HEK293T (cell line): ENCODE data around the gene GABBR2.
"Not testable (repeated sequence)": the region's sequence is repeated elsewhere in the genome, so short reads cannot be mapped to it uniquely, and the experiment has no call there.

Source experiments
- CTCF ChIA-PET: fragments of 350-600 bp; formaldehyde crosslinking; extraction: SDS; loops from one replicate; lab custom pipeline; 2021; ENCODE audit warnings: antibody characterized with exemption, inconsistent platforms; lab: Yijun Ruan, JAX
- POLR2A ChIA-PET: fragments of 350-600 bp; formaldehyde crosslinking; extraction: SDS; loops from one replicate; lab custom pipeline; 2020; ENCODE audit warnings: antibody characterized with exemption, inconsistent platforms; lab: Yijun Ruan, JAX
- DNase-seq: peaks from one replicate; pipeline ENCODE4 v3.0.0; 2012; ENCODE audit warnings: mixed read lengths; ENCODE audit errors: extremely low spot score
- ARNT ChIP-seq: fragments of 450-650 bp; IDR thresholded peaks from 2 replicates; pipeline ENCODE4 v1.6.1; 2017; ENCODE audit warnings: mild to moderate bottlenecking
- BHLHE40 ChIP-seq: fragments of 450-650 bp; IDR thresholded peaks from 2 replicates; pipeline ENCODE4 v1.6.1; 2016; ENCODE audit warnings: mild to moderate bottlenecking, moderate library complexity, borderline replicate concordance
- CTBP1 ChIP-seq: fragments of 450-650 bp; IDR thresholded peaks from 2 replicates; pipeline ENCODE4 v1.6.1; 2016; ENCODE audit warnings: borderline replicate concordance
- ELF4 ChIP-seq: fragments of 450-650 bp; IDR thresholded peaks from 2 replicates; pipeline ENCODE4 v1.6.1; 2017; ENCODE audit warnings: antibody characterized with exemption
- FOXA1 ChIP-seq: fragments of 450-650 bp; IDR thresholded peaks from 2 replicates; pipeline ENCODE4 v1.6.1; 2016; ENCODE audit warnings: mild to moderate bottlenecking
- FOXK2 ChIP-seq: fragments of 450-650 bp; IDR thresholded peaks from 2 replicates; pipeline ENCODE4 v1.6.1; 2016; ENCODE audit warnings: mild to moderate bottlenecking
- FOXM1 ChIP-seq: fragments of 450-650 bp; IDR thresholded peaks from 2 replicates; pipeline ENCODE4 v1.6.1; 2017; ENCODE audit warnings: mild to moderate bottlenecking, borderline replicate concordance
- HDGF ChIP-seq: fragments of 450-650 bp; IDR thresholded peaks from 2 replicates; pipeline ENCODE4 v1.6.1; 2017; ENCODE audit warnings: antibody characterized with exemption, borderline replicate concordance
- L3MBTL2 ChIP-seq: fragments of 450-650 bp; conservative IDR thresholded peaks from 2 replicates; pipeline ENCODE4 v1.6.1; 2016; ENCODE audit warnings: mild to moderate bottlenecking
- LEF1 ChIP-seq: fragments of 450-650 bp; IDR thresholded peaks from 2 replicates; pipeline ENCODE4 v1.6.1; 2017; ENCODE audit warnings: mild to moderate bottlenecking, borderline replicate concordance
- NFRKB ChIP-seq: fragments of 450-650 bp; IDR thresholded peaks from 2 replicates; pipeline ENCODE4 v1.6.1; 2016; ENCODE audit warnings: mild to moderate bottlenecking, moderate library complexity
- SP1 ChIP-seq: fragments of 450-650 bp; IDR thresholded peaks from 2 replicates; pipeline ENCODE4 v1.6.1; 2017
- SUZ12 ChIP-seq: fragments of 450-650 bp; IDR thresholded peaks from 2 replicates; pipeline ENCODE4 v1.6.1; 2016; ENCODE audit warnings: mild to moderate bottlenecking
- TARDBP ChIP-seq: fragments of 450-650 bp; IDR thresholded peaks from 2 replicates; pipeline ENCODE4 v1.6.1; 2016
- ZNF384 ChIP-seq: fragments of 450-650 bp; IDR thresholded peaks from 2 replicates; pipeline ENCODE4 v1.6.1; 2016
- TF ChIP-seq, protein P1 (sequence below): fragments of 450-650 bp; IDR thresholded peaks from 2 replicates; pipeline ENCODE4 v1.6.1; 2016

GABBR2 gene

DNA sequence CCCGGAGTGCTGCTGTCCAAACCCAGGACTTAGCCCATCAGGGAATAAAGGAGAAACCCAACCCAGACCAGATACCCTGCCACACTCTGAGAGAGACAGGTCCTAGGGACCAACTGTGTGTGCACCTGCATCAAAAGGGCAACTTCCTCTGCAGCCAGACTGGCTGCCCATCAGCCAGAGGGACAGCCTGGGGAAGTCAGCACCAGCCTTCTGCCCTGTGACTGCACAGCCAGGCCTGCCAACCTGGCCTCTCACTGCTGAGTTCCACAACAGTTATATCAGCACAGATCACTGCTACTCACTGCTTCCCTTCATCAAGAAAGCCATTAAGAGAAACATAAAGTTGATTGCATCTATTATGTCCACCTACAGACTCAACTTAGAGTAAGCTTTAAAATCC lies 18.0 kb downstream of the GABBR2 start:
- POLR2A ChIA-PET = no interaction called here
- TF ChIP-seq FOXM1 = no peak
- no peak for TF ChIP-seq FOXK2

DNA sequence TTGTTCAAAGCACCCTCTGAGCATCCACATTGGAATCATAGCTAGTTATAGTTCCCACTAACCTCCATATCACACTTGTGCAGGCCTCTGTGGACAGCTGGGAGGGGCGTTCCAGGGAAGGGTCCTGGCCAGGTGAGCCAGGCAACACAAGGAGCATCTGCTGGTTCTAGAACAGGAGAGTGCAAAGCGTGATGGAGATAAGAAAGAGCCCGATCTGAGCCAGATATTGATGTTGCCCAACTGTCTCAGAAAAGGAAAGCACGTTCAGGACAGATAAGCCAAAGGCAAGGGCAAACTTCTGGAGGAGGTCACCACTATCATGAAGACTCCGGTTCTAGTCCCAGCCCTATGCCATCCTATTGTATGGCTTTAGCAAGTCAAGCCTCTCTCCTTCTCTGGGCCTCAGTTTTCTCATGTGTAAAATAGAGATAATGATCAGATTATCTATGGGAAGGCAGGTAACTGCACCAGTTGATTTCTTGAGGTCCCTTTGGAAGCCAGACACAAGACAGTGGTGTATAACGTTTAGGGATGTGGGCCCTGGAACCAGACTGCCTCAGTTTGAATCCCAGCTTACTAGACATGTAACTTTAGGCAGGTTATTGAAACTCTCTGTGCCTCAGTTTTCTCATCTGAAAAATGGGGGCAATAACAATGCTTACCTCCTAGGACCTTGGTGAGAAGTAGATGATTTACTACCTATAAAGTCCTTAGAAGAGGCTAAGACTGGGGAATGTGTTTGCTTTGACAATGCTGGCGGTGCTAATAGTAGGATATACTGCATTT lies 19.8 kb downstream of the GABBR2 start:
- POLR2A ChIA-PET = no interaction called here
- CTCF ChIA-PET = no interaction called here
- no peak for DNase-seq
- no peak for TF ChIP-seq SUZ12
- no peak for TF ChIP-seq ELF4
- TF ChIP-seq SP1 = no peak
- no peak for TF ChIP-seq NFRKB
- no peak for TF ChIP-seq HDGF
- no peak for TF ChIP-seq ZNF384

More for the DNA sequence above, 18.0 kb downstream of the GABBR2 start:
- CTCF ChIA-PET = interaction anchor here (0.6 kb wide), 1 partner anchor 16 kb away, joined by 3 read pairs; no protein-coding TSS in a partner anchor
- no peak for DNase-seq

DNA sequence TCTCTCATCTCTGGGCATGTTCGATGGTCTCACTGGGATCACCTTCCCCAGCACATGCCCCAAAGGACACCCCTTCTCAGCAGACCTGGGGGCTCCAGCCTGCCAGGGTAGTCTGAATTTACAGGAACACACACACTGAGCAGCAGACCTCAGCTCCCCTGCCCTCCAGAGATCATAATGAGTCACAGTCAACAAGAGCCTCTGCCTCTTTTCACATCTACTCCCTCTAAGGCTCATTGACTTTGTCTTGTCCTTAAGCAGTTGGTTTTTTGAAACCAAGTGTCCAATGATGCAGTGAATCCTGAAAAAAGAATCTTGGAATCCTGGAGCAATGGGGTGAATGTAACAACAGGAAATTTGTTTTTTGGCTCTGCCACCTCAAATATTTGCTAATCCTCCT lies 20.8 kb downstream of the GABBR2 start:
- CTCF ChIA-PET = no interaction called here

DNA sequence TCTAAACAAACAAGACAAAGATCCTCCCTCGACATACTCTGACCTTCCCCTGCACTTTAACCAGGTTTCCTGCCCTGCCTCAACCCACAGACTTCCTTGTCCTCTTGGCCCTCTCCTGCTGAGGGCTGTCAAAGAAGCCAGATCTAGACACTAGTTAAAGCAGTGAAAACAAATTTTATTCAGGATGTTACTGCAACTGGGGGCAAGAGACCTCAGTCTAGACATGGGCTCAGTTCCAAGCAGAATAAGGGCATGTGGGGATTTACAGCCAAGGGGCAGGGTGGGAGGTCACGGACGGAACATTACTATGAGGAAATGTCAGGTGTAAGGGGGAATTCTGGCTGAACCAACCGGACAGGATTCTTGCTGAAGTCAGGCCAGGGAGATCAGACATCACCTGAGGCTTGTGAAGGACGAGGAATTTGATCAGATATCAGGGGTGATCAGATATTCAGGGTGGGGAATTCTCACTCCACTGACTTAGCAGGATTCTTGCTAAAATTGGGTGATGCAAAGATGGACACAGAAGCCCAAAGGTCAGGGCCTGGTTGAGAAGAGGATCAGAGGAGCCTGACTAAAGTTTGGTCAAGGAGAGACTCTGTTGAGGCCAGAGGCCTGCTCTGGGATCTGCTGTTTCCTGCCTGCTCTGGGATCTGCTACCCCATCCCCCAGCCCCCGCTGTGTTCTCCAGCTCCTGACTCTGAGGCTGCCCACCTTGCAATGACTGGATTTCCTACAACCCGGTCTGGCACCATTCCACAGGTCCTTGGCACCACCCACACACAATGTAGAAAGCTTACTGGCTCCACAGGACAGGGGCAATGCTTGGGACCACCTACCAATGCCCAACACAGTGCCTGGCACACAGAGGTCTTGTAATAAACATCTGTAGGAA lies 21.5 kb downstream of the GABBR2 start:
- ChIA-PET POLR2A (no interaction called here), CTCF (no interaction called here)
- no peak for DNase-seq
- TF ChIP-seq TARDBP (no peak), SP1 (no peak), NFRKB (no peak), SUZ12 (no peak), ELF4 (no peak), CTBP1 (no peak), ARNT (no peak), BHLHE40 (no peak), L3MBTL2 (no peak), ZNF384 (no peak), FOXK2 (no peak), FOXA1 (no peak), FOXM1 (no peak), HDGF (no peak), LEF1 (no peak)
- TF ChIP-seq, protein P1, sequence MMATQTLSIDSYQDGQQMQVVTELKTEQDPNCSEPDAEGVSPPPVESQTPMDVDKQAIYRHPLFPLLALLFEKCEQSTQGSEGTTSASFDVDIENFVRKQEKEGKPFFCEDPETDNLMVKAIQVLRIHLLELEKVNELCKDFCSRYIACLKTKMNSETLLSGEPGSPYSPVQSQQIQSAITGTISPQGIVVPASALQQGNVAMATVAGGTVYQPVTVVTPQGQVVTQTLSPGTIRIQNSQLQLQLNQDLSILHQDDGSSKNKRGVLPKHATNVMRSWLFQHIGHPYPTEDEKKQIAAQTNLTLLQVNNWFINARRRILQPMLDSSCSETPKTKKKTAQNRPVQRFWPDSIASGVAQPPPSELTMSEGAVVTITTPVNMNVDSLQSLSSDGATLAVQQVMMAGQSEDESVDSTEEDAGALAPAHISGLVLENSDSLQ = no peak

More for the DNA sequence above, 20.8 kb downstream of the GABBR2 start:
- POLR2A ChIA-PET = no interaction called here
- TF ChIP-seq ELF4 (no peak), SUZ12 (no peak), FOXA1 (no peak), HDGF (no peak), FOXK2 (no peak), FOXM1 (no peak), L3MBTL2 (no peak), SP1 (no peak), LEF1 (no peak), ZNF384 (no peak), ARNT (no peak), CTBP1 (no peak), BHLHE40 (no peak), NFRKB (no peak), TARDBP (no peak)
- TF ChIP-seq, protein P1 = no peak
- DNase-seq = no peak

DNA sequence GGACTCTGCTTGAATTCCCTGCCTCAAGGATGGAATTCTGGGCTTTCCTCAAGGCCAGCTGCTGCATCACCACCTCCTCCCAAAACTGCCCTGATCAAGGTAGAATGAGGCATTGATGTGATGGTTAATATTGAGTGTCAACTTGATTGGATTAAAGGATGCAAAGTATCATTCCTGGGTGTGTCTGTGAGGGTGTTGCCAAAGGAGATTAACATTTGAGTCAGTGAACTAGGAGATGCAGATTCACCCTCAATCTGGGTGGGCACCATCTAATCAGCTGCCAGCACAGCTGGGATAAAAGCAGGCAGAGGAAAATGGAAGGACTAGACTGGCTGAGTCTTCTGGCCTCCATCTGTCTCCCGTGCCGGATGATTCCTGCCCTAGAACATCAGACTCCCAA lies 23.9 kb downstream of the GABBR2 start:
- POLR2A ChIA-PET, CTCF ChIA-PET, DNase-seq: not testable (repeated sequence)

DNA sequence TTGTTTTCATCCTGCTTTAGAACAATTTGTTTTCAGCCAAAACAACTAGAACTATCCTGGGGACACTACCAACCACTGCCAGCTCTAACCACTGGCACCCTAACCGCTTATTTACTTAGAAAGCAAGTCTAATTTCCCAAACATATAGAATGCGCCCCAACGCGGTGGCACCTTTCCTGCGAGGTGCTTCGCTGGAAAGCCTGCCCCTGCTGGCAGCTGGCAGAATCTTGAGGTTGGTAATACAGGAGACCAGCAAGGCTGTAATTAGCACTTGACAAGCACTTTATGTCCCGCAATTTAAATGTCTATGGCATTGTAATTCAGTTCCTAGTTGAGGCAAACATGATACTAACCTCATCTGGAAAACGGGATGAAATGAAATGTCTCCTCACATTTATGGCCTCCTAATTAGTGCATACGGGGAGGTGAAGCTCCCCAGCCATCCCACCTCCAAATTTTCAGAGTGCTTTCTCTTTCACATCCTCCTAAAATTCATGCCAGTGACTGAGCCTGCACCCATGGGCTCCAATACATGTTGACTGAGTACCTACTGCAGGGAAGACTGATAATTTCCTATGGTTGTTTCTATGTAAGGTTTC lies 30.4 kb downstream of the GABBR2 start:
- ChIA-PET POLR2A (no interaction called here), CTCF (interaction anchor here (0.6 to 1.6 kb wide), 2 partner anchors 9 to 396 kb away, joined by 3 to 5 read pairs; no protein-coding TSS in a partner anchor)
- no peak for TF ChIP-seq BHLHE40
- no peak for TF ChIP-seq LEF1
- no peak for TF ChIP-seq FOXK2
- no peak for TF ChIP-seq FOXA1
- no peak for TF ChIP-seq CTBP1
- no peak for TF ChIP-seq NFRKB
- no peak for TF ChIP-seq HDGF
- no peak for TF ChIP-seq ZNF384
- TF ChIP-seq TARDBP = no peak
- TF ChIP-seq ARNT = no peak
- TF ChIP-seq, protein P1 = no peak
- TF ChIP-seq L3MBTL2 = no peak
- TF ChIP-seq SP1 = no peak
- no peak for DNase-seq
